Measurements from ENCODE around the gene SORCS3. TPM values are rescaled to one million over a fixed set of nuclear protein-coding genes. Genes with fewer than 3 reads are reported as not detected.

Gene SORCS3
- total RNA-seq, 1 donor from 2014 or later, result not detected

DNA sequence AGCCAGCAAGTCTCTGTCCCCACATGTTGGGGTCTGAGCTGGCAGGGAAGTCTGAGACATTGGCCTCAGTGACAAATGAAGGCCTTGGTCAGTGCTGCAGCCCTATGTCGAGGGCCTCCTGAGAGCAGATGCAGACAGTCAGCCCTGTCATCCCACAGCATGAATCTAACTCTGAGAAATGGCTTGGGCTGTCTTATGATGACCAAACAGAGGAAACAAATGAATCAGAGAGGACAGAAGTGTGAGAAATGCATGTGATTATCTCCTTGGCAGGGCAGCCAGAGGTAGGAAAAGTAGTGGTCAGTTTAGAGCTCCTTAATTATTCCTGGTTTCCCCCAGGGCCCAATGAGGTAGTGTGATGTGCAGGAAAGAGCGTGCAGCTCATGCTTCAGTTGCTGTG is 287.6 kb downstream of the SORCS3 start:
- no peak for DNase-seq (ENCODE audit: low spot score)
- no peaks in the 10 kb centered on the region for H3K27me3 Mint-ChIP-seq (ENCODE audit: low read depth)
- H3K4me1 Mint-ChIP-seq (ENCODE audit: low read depth), result no peaks in the 10 kb centered on the region
- no peak overlapping the region for H3K4me3 Mint-ChIP-seq (ENCODE audit: low read depth)
- intact Hi-C loops (cut with micrococcal nuclease), result no loop called here
- no peak overlapping the region for H3K27ac Mint-ChIP-seq
- H3K36me3 Mint-ChIP-seq (ENCODE audit: low read depth), result no peaks in the 10 kb centered on the region
- H3K9me3 Mint-ChIP-seq, result no peaks in the 10 kb centered on the region

DNA sequence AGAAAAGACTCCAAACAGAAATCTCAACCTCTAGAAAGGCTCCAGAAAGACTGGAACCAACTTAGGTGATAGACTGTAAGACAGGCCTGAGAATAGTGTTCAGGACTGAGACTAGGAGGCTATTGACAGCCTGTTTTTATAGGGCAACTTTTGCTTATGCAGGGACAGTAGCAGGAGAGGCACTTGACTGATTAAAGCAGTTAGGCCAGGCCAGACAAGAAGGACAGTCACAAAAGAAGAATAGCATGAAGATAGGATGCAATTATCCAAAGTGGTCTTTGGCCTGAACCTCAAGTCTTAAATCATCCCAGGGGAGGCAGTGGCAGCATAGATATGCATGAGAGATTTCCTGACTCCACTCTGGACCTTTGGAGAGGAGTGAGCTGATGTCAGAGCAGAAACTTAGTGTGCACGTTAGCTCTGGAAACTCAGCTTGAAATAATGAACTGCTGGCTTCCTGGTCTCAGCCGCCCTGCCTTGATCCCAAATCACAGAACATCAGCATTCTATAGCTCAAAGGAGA is 290.6 kb downstream of the SORCS3 start:
- H3K27ac Mint-ChIP-seq, result no peak overlapping the region
- H3K4me1 Mint-ChIP-seq (ENCODE audit: low read depth), result no peaks in the 10 kb centered on the region
- no peaks in the 10 kb centered on the region for H3K9me3 Mint-ChIP-seq
- no peaks in the 10 kb centered on the region for H3K36me3 Mint-ChIP-seq (ENCODE audit: low read depth)
- intact Hi-C loops (cut with micrococcal nuclease), result no loop called here
- no peak overlapping the region for H3K4me3 Mint-ChIP-seq (ENCODE audit: low read depth)
- H3K27me3 Mint-ChIP-seq (ENCODE audit: low read depth), result no peaks in the 10 kb centered on the region
- no peak for DNase-seq (ENCODE audit: low spot score)

GRCh38 chr10:104935656-104936055 is 294.6 kb downstream of the SORCS3 start:
- no peak overlapping the region for H3K27ac Mint-ChIP-seq
- intact Hi-C loops (cut with micrococcal nuclease), result no loop called here
- no peaks in the 10 kb centered on the region for H3K36me3 Mint-ChIP-seq (ENCODE audit: low read depth)
- no peaks in the 10 kb centered on the region for H3K4me1 Mint-ChIP-seq (ENCODE audit: low read depth)
- H3K4me3 Mint-ChIP-seq (ENCODE audit: low read depth), result no peak overlapping the region
- DNase-seq (ENCODE audit: low spot score), result no peak
- H3K27me3 Mint-ChIP-seq (ENCODE audit: low read depth), result no peaks in the 10 kb centered on the region
- H3K9me3 Mint-ChIP-seq, result no peaks in the 10 kb centered on the region

GRCh38 chr10:104937567-104937966 is 296.5 kb downstream of the SORCS3 start:
- Mint-ChIP-seq H3K36me3 (ENCODE audit: low read depth) (no peaks in the 10 kb centered on the region), H3K27ac (no peak overlapping the region), H3K4me3 (ENCODE audit: low read depth) (no peak overlapping the region), H3K27me3 (ENCODE audit: low read depth) (no peaks in the 10 kb centered on the region), H3K9me3 (no peaks in the 10 kb centered on the region), H3K4me1 (ENCODE audit: low read depth) (no peaks in the 10 kb centered on the region)
- DNase-seq (ENCODE audit: low spot score), result no peak
- intact Hi-C loops (cut with micrococcal nuclease), result no loop called here

DNA sequence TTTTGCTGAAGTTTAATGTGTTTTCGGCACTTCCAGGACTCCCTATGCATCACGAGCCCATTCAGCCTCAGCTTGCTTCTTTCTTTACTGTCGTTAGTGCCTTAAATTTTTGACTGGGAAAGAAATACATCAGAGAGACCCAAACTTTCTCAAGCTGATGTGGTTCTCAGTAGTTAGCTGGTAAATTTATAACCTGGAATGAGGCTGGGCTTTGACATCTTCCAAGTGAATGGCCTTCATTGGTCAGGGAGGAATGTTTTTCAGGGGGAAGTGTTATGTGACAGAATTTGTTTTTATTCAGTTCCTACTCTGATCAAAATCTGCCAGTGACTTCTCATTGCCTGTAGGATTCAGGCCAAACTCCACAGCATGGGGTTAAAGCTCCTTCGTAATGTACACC is 296.9 kb downstream of the SORCS3 start:
- no peaks in the 10 kb centered on the region for H3K4me1 Mint-ChIP-seq (ENCODE audit: low read depth)
- no peaks in the 10 kb centered on the region for H3K36me3 Mint-ChIP-seq (ENCODE audit: low read depth)
- no peaks in the 10 kb centered on the region for H3K9me3 Mint-ChIP-seq
- intact Hi-C loops (cut with micrococcal nuclease), result no loop called here
- no peak for DNase-seq (ENCODE audit: low spot score)
- no peaks in the 10 kb centered on the region for H3K27me3 Mint-ChIP-seq (ENCODE audit: low read depth)
- H3K27ac Mint-ChIP-seq, result no peak overlapping the region
- no peak overlapping the region for H3K4me3 Mint-ChIP-seq (ENCODE audit: low read depth)

DNA sequence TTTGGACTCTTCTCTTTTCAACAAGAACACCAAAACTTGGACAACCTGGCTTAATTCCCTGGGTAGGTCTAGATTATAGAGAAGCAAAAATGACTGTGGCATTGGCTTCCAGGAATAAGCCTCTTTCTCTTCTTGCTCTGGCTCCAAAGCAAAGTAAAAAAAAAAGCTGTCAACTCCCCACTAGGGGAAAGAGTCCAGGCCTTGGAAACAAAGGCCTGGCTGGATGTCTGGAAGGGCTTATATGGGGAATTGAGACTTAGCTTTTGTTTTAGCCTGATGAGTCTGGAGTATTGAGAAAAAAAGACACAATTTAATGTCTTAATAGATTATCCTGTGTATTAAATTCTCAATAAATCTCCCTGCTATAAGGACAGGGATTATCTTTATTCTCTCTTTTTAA is 300.6 kb downstream of the SORCS3 start:
- Mint-ChIP-seq H3K27me3 (ENCODE audit: low read depth) (no peaks in the 10 kb centered on the region), H3K36me3 (ENCODE audit: low read depth) (no peaks in the 10 kb centered on the region), H3K9me3 (no peaks in the 10 kb centered on the region), H3K4me3 (ENCODE audit: low read depth) (no peak overlapping the region), H3K27ac (no peak overlapping the region), H3K4me1 (ENCODE audit: low read depth) (no peaks in the 10 kb centered on the region)
- DNase-seq (ENCODE audit: low spot score), result no peak
- intact Hi-C loops (cut with micrococcal nuclease), result no loop called here

- no peaks in the 10 kb centered on the region for H3K4me1 Mint-ChIP-seq (ENCODE audit: low read depth)
- no peak for DNase-seq (ENCODE audit: low spot score)
- H3K4me3 Mint-ChIP-seq (ENCODE audit: low read depth), result no peak overlapping the region
- H3K27ac Mint-ChIP-seq, result no peak overlapping the region
- H3K9me3 Mint-ChIP-seq, result no peaks in the 10 kb centered on the region
- H3K27me3 Mint-ChIP-seq (ENCODE audit: low read depth), result no peaks in the 10 kb centered on the region
- intact Hi-C loops (cut with micrococcal nuclease), result no loop called here
- no peaks in the 10 kb centered on the region for H3K36me3 Mint-ChIP-seq (ENCODE audit: low read depth)
Observed at GRCh38 chr10:104947314-104947713, 306.2 kb downstream of the SORCS3 start.

- DNase-seq (ENCODE audit: low spot score), result no peak
- no peak overlapping the region for H3K27ac Mint-ChIP-seq
- peaks cover under 1% of the 10 kb centered on the region for H3K9me3 Mint-ChIP-seq
- no peaks in the 10 kb centered on the region for H3K4me1 Mint-ChIP-seq (ENCODE audit: low read depth)
- H3K4me3 Mint-ChIP-seq (ENCODE audit: low read depth), result no peak overlapping the region
- H3K27me3 Mint-ChIP-seq (ENCODE audit: low read depth), result no peaks in the 10 kb centered on the region
- no peaks in the 10 kb centered on the region for H3K36me3 Mint-ChIP-seq (ENCODE audit: low read depth)
- intact Hi-C loops (cut with micrococcal nuclease), result no loop called here
Observed at GRCh38 chr10:104957178-104957841, 316.2 kb downstream of the SORCS3 start.

GRCh38 chr10:104966563-104967297 is 325.6 kb downstream of the SORCS3 start:
- Mint-ChIP-seq H3K4me1 (ENCODE audit: low read depth) (no peaks in the 10 kb centered on the region), H3K4me3 (ENCODE audit: low read depth) (no peak overlapping the region), H3K27ac (no peak overlapping the region), H3K27me3 (ENCODE audit: low read depth) (no peaks in the 10 kb centered on the region), H3K36me3 (ENCODE audit: low read depth) (no peaks in the 10 kb centered on the region), H3K9me3 (peaks cover 8% of the 10 kb centered on the region)
- intact Hi-C loops (cut with micrococcal nuclease), result no loop called here
- DNase-seq (ENCODE audit: low spot score), result no peak

DNA sequence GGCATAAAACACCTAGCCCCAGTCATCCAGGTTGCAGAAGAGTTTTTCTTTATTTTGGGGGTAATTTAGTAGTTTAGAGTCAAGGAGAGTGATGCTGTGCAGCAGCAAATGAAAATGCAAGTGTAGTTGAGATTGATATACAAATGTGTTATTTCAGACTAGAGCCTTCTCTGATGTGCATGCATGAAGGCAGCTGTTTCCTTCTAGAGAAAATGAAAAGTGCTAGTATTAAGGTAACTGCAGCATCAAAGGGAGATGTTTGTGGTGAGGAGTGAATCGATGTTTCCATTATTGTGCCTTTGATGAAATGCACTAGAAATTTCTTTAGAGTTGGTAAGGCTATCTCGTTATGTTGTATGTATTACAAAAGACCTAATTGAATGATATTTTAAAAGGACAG is 339.3 kb downstream of the SORCS3 start:
- Mint-ChIP-seq H3K36me3 (ENCODE audit: low read depth) (no peaks in the 10 kb centered on the region), H3K27ac (no peak overlapping the region), H3K4me1 (ENCODE audit: low read depth) (no peaks in the 10 kb centered on the region), H3K4me3 (ENCODE audit: low read depth) (no peak overlapping the region), H3K27me3 (ENCODE audit: low read depth) (no peaks in the 10 kb centered on the region), H3K9me3 (peaks cover 2% of the 10 kb centered on the region)
- intact Hi-C loops (cut with micrococcal nuclease), result no loop called here
- DNase-seq (ENCODE audit: low spot score), result no peak

GRCh38 chr10:104981995-104982394 is 340.9 kb downstream of the SORCS3 start:
- Mint-ChIP-seq H3K4me1 (ENCODE audit: low read depth) (no peaks in the 10 kb centered on the region), H3K4me3 (ENCODE audit: low read depth) (no peak overlapping the region), H3K27ac (no peak overlapping the region), H3K27me3 (ENCODE audit: low read depth) (no peaks in the 10 kb centered on the region), H3K36me3 (ENCODE audit: low read depth) (no peaks in the 10 kb centered on the region), H3K9me3 (peaks cover 2% of the 10 kb centered on the region)
- DNase-seq (ENCODE audit: low spot score), result no peak
- intact Hi-C loops (cut with micrococcal nuclease), result no loop called here

DNA sequence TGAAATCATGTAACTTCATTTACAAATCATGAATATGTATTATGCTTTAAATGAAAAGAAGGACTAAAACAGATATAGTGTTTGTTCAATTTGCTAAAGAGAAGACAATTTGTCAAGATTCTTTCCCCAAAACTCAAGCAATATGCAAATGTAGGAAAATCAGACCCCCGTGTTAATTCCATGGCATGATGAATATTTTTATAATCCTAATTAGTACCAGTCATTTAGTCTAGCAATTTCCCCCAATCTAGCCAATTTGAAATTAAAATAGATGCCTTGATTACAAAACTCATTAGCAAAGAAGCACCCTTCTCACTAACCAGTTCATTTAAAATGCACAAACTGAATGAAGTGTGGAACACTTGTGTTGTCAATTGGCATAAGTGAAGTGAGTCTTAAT is 347.6 kb downstream of the SORCS3 start:
- no peak for DNase-seq (ENCODE audit: low spot score)
- H3K4me3 Mint-ChIP-seq (ENCODE audit: low read depth), result no peak overlapping the region
- no peaks in the 10 kb centered on the region for H3K4me1 Mint-ChIP-seq (ENCODE audit: low read depth)
- no peak overlapping the region for H3K27ac Mint-ChIP-seq
- H3K27me3 Mint-ChIP-seq (ENCODE audit: low read depth), result no peaks in the 10 kb centered on the region
- H3K36me3 Mint-ChIP-seq (ENCODE audit: low read depth), result no peaks in the 10 kb centered on the region
- intact Hi-C loops (cut with micrococcal nuclease), result no loop called here
- peaks cover 2% of the 10 kb centered on the region for H3K9me3 Mint-ChIP-seq

- Mint-ChIP-seq H3K9me3 (no peaks in the 10 kb centered on the region), H3K27ac (no peak overlapping the region), H3K27me3 (ENCODE audit: low read depth) (no peaks in the 10 kb centered on the region), H3K4me3 (ENCODE audit: low read depth) (no peak overlapping the region), H3K4me1 (ENCODE audit: low read depth) (no peaks in the 10 kb centered on the region), H3K36me3 (ENCODE audit: low read depth) (no peaks in the 10 kb centered on the region)
- DNase-seq (ENCODE audit: low spot score), result no peak
- intact Hi-C loops (cut with micrococcal nuclease), result no loop called here
Observed at GRCh38 chr10:104989880-104990279, 348.8 kb downstream of the SORCS3 start.
